Spleen (tissue), 11 donors: Measurements from ENCODE around the gene PARN. TPM values are rescaled to one million over a fixed set of nuclear protein-coding genes. Genes with fewer than 3 reads are reported as not detected.
A peak's percentile ranks its signal among the peaks of the same experiment; 100 is the strongest.

Source experiments
- DNase-seq: peaks from one replicate; pipeline ENCODE4 v3.0.0-alpha.2; 2020
- H3K27ac ChIP-seq, 8 donors: fragments of 200-600 bp; sonication (generic) in 7 of 8; 1 replicate in 4 of 8; 2 replicates in 4 of 8; pipeline versions ENCODE4 v1.5.0 to v1.8.0; 2016 to 2021; ENCODE audit warnings: inconsistent platforms in 4 of 8, mild to moderate bottlenecking in 4 of 8, moderate library complexity in 1 of 8
- H3K27me3 ChIP-seq, 7 donors: fragments of 200-600 bp; sonication (generic) in 6 of 7; replicated peaks in 1 of 7; 1 replicate in 4 of 7; 2 replicates in 3 of 7; pipeline versions ENCODE4 v1.5.0 to v1.8.0; 2016 to 2021; ENCODE audit warnings: inconsistent platforms in 3 of 7, mild to moderate bottlenecking in 1 of 7
- H3K36me3 ChIP-seq, 6 donors: fragments of 200-600 bp; sonication (generic) in 5 of 6; 1 replicate in 4 of 6; 2 replicates in 2 of 6; pipeline versions ENCODE4 v1.5.0 to v1.8.0; 2016 to 2021; ENCODE audit warnings: inconsistent platforms in 2 of 6
- H3K4me1 ChIP-seq, 6 donors: fragments of 200-600 bp; sonication (generic) in 5 of 6; 1 replicate in 3 of 6; 2 replicates in 3 of 6; pipeline versions ENCODE4 v1.5.0 to v1.8.0; 2016 to 2021; ENCODE audit warnings: inconsistent platforms in 3 of 6
- H3K4me3 ChIP-seq, 8 donors: fragments of 200-600 bp; sonication (generic) in 7 of 8; 1 replicate in 4 of 8; 2 replicates in 4 of 8; pipeline versions ENCODE4 v1.5.0 to v1.8.0; 2016 to 2021; ENCODE audit warnings: inconsistent platforms in 4 of 8, mild to moderate bottlenecking in 4 of 8, moderate library complexity in 2 of 8
- H3K9me3 ChIP-seq, 8 donors: fragments of 200-600 bp; sonication (generic) in 7 of 8; 1 replicate in 4 of 8; 2 replicates in 4 of 8; pipeline versions ENCODE4 v1.5.0 to v1.8.0; 2016 to 2021; ENCODE audit warnings: inconsistent platforms in 4 of 8
- CTCF ChIP-seq, 11 experiments: fragments of 200-600 bp in 7 of 11; fragments of 450-650 bp in 4 of 11; sonication (generic) in 4 of 11; IDR thresholded peaks in 8 of 11; conservative IDR thresholded peaks in 3 of 11; 1 replicate in 7 of 11; 2 replicates in 4 of 11; pipeline versions ENCODE4 v1.4.0 to v1.8.0; 2016 to 2021; ENCODE audit warnings: antibody characterized with exemption in 11 of 11, inconsistent platforms in 4 of 11, mild to moderate bottlenecking in 1 of 11
- POLR2A ChIP-seq, 3 donors: fragments of 450-650 bp; IDR thresholded peaks; one replicate each; pipeline ENCODE4 v1.5.1; 2017; ENCODE audit warnings: antibody characterized with exemption in 3 of 3, mild to moderate bottlenecking in 1 of 3
- POLR2AphosphoS5 ChIP-seq, 3 donors: sonication (generic); formaldehyde crosslinking; IDR thresholded peaks; one replicate each; pipeline ENCODE4 v1.5.1; 2017; ENCODE audit warnings: antibody characterized with exemption in 3 of 3
- WGBS, 5 donors: extraction: QIAGEN DNeasy Blood & Tissue Kit in 3 of 5; methylation state at CpG; one replicate each; pipeline versions ENCODE4 v1.1.5 to v1.1.7; 2013 to 2018; 5-methylcytosine and 5-hydroxymethylcytosine counted together
- intact Hi-C: fragments of 100-400 bp; cut with DNase I; formaldehyde crosslinking; loops from one replicate; pipeline ENCODE4 v1.15.0; 2023; ENCODE audit warnings: low total_unique reads
- polyA plus RNA-seq, 3 donors: library from polyadenylated mRNA; stranded (reverse); fragments of 200-250 nt; gene quantifications; one replicate each; pipeline ENCODE4 v1.2.1, GENCODE V29; 2013
- total RNA-seq, 7 donors: library from RNA; depleted of rRNA in 3 of 7; stranded (reverse); fragments of >200 nt in 3 of 7; fragmentation: NEBNext Ultra II Directional in 4 of 7; extraction: Animal tissue kit (Norgen Biotek cat#: 25700) in 4 of 7; gene quantifications; one replicate each; pipeline versions ENCODE4 v1.1.0 to v1.2.1, GENCODE V29; 2016 to 2021
- donor health status: healthy with polysubstance abuse.
- donor health status: DM: no; HTN: no; CAD: no; lungs with moderate emphysema.
- donor health status: DM: no; HTN: no; CAD: no.
- donor health status: Bipolar disorder and iron deficiency.
- donor health status: healthy.
- donor health status: DM: no; HTN: no; CAD: no.
- donor health status: DM: yes; HTN: yes; CAD: no.

The PARN gene
- total and polyA plus RNA-seq, 10 donors = 10.3 to 49.0 (median 35.6) TPM

- intact Hi-C loops = no loop called here
- Histone ChIP-seq H3K4me1 (peaks cover 0 to 11% (median 0%) of the 10 kb centered on the region in 6 donors), H3K27ac (peak overlapping the region in 1 of 8 donors; percentile 20), H3K27me3 (no peaks in the 10 kb centered on the region), H3K4me3 (no peak overlapping the region), H3K36me3 (peaks cover 0 to 57% (median 0%) of the 10 kb centered on the region in 6 donors), H3K9me3 (no peaks in the 10 kb centered on the region)
- 68 to 80% (median 78%) methylated on average over 5 of the region's 5 CpGs for WGBS, 5 donors
- no peak for TF ChIP-seq POLR2A (IDR thresholded peaks at IDR 0.05)
- TF ChIP-seq CTCF (IDR thresholded peaks at IDR 0.05 in 8 of 11, conservative IDR thresholded peaks at IDR 0.05 in 3 of 11) = no peak
- no peak for TF ChIP-seq POLR2AphosphoS5 (IDR thresholded peaks at IDR 0.05)
- no peak for DNase-seq
Observed at GRCh38 chr16:14564861-14565687, 65.0 kb downstream of the PARN start.

GRCh38 chr16:14564323-14564722 lies 65.7 kb downstream of the PARN start:
- intact Hi-C loops = no loop called here
- H3K36me3 ChIP-seq = peaks cover 0 to 54% (median 0%) of the 10 kb centered on the region in 6 donors
- peaks cover 0 to 11% (median 0%) of the 10 kb centered on the region in 6 donors for H3K4me1 ChIP-seq
- 76 to 90% (median 86%) methylated on average over 8 to 9 of the region's 9 CpGs for WGBS, 5 donors
- DNase-seq = no peak
- no peaks in the 10 kb centered on the region for H3K9me3 ChIP-seq
- H3K27ac ChIP-seq = peak overlapping the region in 1 of 8 donors; percentile 20
- H3K4me3 ChIP-seq = no peak overlapping the region
- H3K27me3 ChIP-seq = no peaks in the 10 kb centered on the region
- TF ChIP-seq CTCF (IDR thresholded peaks at IDR 0.05 in 8 of 11, conservative IDR thresholded peaks at IDR 0.05 in 3 of 11) = no peak
- TF ChIP-seq POLR2A (IDR thresholded peaks at IDR 0.05) = no peak
- TF ChIP-seq POLR2AphosphoS5 (IDR thresholded peaks at IDR 0.05) = no peak

GRCh38 chr16:14562691-14563491 lies 67.2 kb downstream of the PARN start:
- peaks cover 0 to 11% (median 0%) of the 10 kb centered on the region in 6 donors for H3K4me1 ChIP-seq
- no peak for DNase-seq
- no peak overlapping the region for H3K27ac ChIP-seq
- H3K27me3 ChIP-seq = no peaks in the 10 kb centered on the region
- intact Hi-C loops = no loop called here
- no peak for TF ChIP-seq CTCF (IDR thresholded peaks at IDR 0.05 in 8 of 11, conservative IDR thresholded peaks at IDR 0.05 in 3 of 11)
- no peak for TF ChIP-seq POLR2AphosphoS5 (IDR thresholded peaks at IDR 0.05)
- TF ChIP-seq POLR2A (IDR thresholded peaks at IDR 0.05) = no peak
- H3K9me3 ChIP-seq = no peaks in the 10 kb centered on the region
- peaks cover 0 to 45% (median 2%) of the 10 kb centered on the region in 6 donors for H3K36me3 ChIP-seq
- 80 to 89% (median 83%) methylated on average over 8 of the region's 8 CpGs for WGBS, 5 donors
- no peak overlapping the region for H3K4me3 ChIP-seq

- no peaks in the 10 kb centered on the region for H3K27me3 ChIP-seq
- H3K9me3 ChIP-seq = no peaks in the 10 kb centered on the region
- intact Hi-C loops = no loop called here
- no peak overlapping the region for H3K27ac ChIP-seq
- peaks cover 0 to 55% (median 2%) of the 10 kb centered on the region in 6 donors for H3K36me3 ChIP-seq
- H3K4me1 ChIP-seq = peaks cover 0 to 7% (median 0%) of the 10 kb centered on the region in 6 donors
- no peak for DNase-seq
- 94 to 99% (median 98%) methylated on average over 7 of the region's 7 CpGs for WGBS, 5 donors
- no peak for TF ChIP-seq POLR2AphosphoS5 (IDR thresholded peaks at IDR 0.05)
- no peak for TF ChIP-seq POLR2A (IDR thresholded peaks at IDR 0.05)
- TF ChIP-seq CTCF (IDR thresholded peaks at IDR 0.05 in 8 of 11, conservative IDR thresholded peaks at IDR 0.05 in 3 of 11) = no peak
- H3K4me3 ChIP-seq = no peak overlapping the region
Observed at GRCh38 chr16:14560523-14560922, 69.5 kb downstream of the PARN start.
